NCI-H524 (cell line): ENCODE results near the gene PXMP4.
"Not testable (repeated sequence)": the region's sequence is repeated elsewhere in the genome, so short reads cannot be mapped to it uniquely, and the experiment has no call there.

Experiments
- DNase-seq, 2 experiments: peaks; one replicate each; lab custom pipeline; 2025; lab: John Stamatoyannopoulos, UW

PXMP4 gene

DNA sequence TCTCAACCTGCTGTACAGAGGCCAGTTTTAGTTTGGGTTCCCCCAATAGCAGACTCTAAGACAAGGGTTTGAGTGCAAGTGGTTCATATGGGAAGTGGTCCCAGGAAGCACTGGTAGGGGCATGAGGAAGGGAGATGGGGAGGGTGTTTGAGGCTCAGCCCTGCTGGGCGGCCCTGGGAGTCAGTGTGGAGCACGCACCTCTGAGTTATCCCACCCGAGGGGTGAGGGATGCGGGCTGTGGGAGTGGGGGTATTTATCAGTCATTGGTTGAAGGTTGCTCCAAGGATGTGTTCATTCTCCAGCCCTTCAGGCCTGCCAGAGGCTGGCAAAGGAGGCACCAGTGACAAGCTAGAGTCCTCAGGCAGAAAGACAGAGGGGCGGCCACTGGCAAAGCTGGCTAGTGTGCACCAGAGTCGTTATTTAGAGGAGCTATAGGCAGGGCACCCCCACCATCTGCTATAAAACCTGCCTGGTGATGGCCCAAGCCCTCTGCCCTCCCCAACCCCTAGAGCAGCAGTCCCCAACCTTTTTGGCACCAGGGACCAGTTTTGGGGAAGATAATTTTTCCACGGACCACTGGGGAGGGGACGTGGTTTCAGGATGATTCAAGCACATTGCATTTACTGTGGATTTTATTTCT, 16.5 kb downstream of the PXMP4 start:
- DNase-seq, result no peak

DNA sequence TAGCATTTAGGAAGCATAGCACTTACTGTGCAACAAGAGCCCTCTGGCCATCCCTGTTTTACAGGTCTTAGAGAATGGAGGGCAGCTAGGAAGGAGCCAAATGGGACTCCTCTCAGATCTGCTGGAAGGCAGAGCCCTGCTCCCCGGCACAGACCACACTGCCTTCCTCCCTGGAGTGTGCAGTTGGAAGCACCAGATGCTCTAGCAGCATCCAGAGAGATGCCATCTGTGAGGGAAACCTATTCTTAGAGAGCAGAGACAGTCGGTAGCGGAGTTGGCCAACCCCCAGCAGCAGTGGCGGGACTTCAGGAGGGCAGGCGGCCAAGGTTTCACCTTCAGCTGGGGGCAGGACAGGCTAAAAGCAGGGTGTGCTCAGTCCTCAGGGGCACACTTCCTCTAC, 17.2 kb downstream of the PXMP4 start:
- DNase-seq, result peak; percentile 97 to 99

GRCh38 chr20:33701629-33702450, 18.3 kb downstream of the PXMP4 start:
- DNase-seq, result no peak

GRCh38 chr20:33700696-33701441, 19.2 kb downstream of the PXMP4 start:
- DNase-seq, result not testable (repeated sequence)

GRCh38 chr20:33698966-33699365, 21.1 kb downstream of the PXMP4 start:
- not testable (repeated sequence) for DNase-seq

GRCh38 chr20:33697129-33697528, 23.0 kb downstream of the PXMP4 start:
- DNase-seq, result no peak

- no peak for DNase-seq
Measured at GRCh38 chr20:33696448-33696847, 23.7 kb downstream of the PXMP4 start.

- DNase-seq, result no peak
Measured at GRCh38 chr20:33694639-33695012, 25.5 kb downstream of the PXMP4 start.

DNA sequence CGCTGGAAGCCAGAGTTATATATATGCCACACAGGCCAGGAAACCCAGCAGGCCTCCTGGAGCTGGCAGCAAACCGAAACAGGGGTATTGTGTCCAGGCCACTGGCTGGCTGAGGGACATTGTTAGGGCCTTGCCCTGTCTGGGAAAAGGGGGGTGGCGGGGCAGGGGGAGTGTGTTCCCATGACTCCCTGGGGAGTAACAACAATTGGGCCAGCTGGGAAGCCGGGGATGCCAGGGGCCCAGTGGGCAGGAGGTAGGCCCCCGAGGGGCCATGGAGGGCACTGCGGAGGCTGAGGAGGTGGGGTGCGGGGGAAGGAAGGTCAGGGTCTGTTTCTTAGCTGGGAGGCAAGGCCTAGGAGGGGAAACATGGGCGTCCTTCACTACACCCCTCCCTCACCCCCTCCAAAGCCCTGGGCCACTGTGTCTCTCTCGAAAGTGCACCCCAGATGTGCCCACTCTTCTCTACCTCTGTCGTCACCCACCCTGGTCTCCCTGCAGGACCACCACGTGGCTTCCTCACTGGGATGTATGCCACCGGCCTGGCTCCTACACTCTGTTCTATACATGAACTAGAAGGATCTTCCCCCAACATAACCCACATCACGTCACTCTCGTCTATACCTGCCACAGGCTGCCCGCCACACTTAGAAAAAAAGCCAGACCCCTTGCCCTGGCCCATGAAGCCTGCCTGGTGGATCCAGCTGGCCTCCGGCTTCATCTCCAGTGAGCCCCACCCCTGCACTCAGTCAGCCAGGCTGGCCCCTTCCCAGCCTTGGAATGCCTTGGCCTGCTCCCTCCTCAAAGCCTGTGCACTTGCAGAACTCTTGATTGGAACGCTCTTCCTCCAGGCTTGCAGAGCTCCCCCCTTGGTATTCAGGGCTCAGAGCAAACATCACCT, 26.1 kb downstream of the PXMP4 start:
- DNase-seq, result no peak

GRCh38 chr20:33693289-33693688, 26.8 kb downstream of the PXMP4 start:
- DNase-seq, result no peak

- DNase-seq, result no peak
Measured at GRCh38 chr20:33689973-33690372, 30.1 kb downstream of the PXMP4 start.

- DNase-seq, result no peak
Measured at GRCh38 chr20:33689493-33689892, 30.6 kb downstream of the PXMP4 start.

- no peak for DNase-seq
Measured at GRCh38 chr20:33688938-33689424, 31.1 kb downstream of the PXMP4 start.

- no peak for DNase-seq
Measured at GRCh38 chr20:33687993-33688937, 31.8 kb downstream of the PXMP4 start.

DNA sequence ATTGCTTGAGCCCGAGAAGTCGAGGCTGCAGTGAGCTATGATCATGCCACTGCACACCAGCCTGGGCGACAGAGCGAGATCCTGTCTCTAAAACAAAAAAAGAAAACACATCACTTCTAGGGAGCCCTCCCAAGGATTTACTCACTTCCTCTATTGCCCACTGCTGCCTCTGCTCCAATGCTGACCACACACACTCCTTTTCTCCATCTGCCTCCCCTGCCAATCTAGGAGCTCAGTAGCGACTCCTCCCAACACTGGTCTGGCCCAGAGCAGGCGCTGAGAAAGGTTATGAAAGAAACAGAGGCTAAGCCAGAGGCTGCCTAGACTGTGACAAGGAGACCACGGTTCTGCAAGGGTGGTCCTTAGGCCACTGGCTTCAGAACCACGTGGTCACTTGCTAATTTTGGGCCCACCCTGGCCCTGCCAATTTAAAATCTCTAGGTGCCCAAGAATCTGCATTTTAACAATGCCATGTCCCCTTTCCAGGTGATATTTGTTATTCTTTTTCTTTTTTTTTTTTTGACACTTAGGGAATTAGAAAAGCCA, 32.7 kb downstream of the PXMP4 start:
- DNase-seq, result no peak

DNA sequence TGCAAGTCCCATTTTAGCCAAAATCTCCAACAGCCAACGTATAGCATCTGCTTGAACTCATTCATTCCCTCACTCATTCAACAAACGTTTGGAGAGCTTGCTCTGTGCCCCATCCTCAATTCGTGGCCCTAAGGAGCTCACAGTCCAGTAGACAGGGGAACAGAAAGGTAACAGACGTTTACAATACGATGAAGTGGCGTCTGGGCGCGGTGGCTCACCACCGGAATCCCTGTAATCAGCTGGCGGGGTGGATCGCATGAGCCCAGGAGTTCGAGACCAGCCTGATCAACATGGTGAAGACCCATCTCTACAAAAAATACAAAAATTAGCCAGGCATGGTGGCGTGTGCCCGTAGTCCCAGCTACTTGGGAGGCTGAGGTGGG, 33.1 kb downstream of the PXMP4 start:
- no peak for DNase-seq

DNA sequence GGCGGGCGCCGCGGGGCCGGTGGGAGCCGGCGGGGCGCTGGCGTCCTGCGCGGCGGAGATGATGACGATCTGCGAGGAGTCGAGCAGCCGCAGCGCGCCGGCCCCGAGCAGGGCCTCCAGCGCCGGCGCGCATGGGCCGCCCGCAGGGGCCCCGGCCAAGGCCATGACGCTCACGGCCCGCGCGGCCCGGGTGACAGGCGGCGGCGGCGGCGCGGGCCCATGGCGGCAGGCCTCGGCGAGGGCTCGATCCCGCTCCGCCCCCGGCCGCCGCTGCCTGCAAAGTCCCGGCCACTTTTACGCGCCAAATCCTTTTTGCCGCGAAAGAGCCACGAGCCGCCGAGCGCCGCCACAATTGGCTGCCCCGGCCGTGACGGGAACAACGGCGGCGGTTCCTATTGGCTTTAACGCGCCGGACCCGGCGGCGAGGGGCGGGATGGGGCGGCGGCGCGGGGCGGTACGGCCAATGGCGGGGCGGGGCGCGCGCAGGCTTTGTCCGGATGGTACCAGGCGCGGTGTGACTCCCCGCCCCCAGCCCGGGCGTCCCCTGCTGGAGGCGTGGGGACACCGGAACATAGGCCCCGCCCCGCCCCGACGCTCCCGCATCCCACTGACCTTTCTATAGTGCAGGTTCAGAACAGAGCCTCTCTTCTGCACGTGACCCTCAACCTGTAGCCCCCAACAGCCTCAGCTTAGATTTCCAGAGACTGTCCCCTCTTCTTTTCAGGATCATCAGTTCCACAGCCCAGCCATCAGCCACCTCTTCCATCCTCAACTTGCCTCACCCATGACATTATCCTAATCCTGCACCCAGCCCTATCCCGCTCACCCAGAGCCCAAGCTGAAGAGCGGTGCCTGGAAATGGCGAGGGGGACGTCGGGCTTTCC, 33.8 kb downstream of the PXMP4 start, which contains the start of gene E2F1:
Gene E2F1 (minus strand): TSS at position 286 of the 884 bp plus-strand sequence. CDS start 121 bp downstream, at position 165.
- peak; percentile 96 to 97 for DNase-seq

- peak in 1 of 2 experiments; percentile 99 for DNase-seq
Measured at GRCh38 chr20:33685328-33686099, 34.6 kb downstream of the PXMP4 start.
